Activated T-cell treated with anti-CD3 and anti-CD28 coated beads, Interleukin-2, amount 50 U/mL, for 4 hours (primary cell): ENCODE results near the gene TCF12. TPM values are rescaled to one million over a fixed set of nuclear protein-coding genes. Genes with fewer than 3 reads are reported as not detected.

ENCODE experiments used
- ATAC-seq, 2 donors: fragments of 200-7000 bp; cut with Tn5 transposase; one replicate each; pipeline ENCODE4 v1.10.0; 2021
- DNase-seq: peaks from one replicate; pipeline ENCODE4 v3.0.0-alpha.2; 2020
- H3K27me3 Mint-ChIP-seq: one replicate; pipeline ENCODE4 v1.8.0; 2021; ENCODE audit warnings: low read depth, mixed read lengths
- H3K36me3 Mint-ChIP-seq: one replicate; pipeline ENCODE4 v1.8.0; 2022; ENCODE audit warnings: mixed read lengths; ENCODE audit not compliant: insufficient read depth
- H3K4me1 Mint-ChIP-seq: one replicate; pipeline ENCODE4 v1.8.0; 2021; ENCODE audit warnings: low read depth, mixed read lengths
- H3K4me3 Mint-ChIP-seq: one replicate; pipeline ENCODE4 v1.8.0; 2021; ENCODE audit warnings: mild to moderate bottlenecking, moderate library complexity, mixed read lengths
- H3K9me3 Mint-ChIP-seq: one replicate; pipeline ENCODE4 v1.8.0; 2021; ENCODE audit warnings: mixed read lengths
- total RNA-seq, 3 donors: library from RNA; stranded (reverse); gene quantifications; one replicate each; pipeline ENCODE4 v1.2.1, GENCODE V29; 2021

Gene TCF12
- total RNA-seq, 3 donors from 2014 or later: 49.3 to 71.3 (median 63.5) TPM

DNA sequence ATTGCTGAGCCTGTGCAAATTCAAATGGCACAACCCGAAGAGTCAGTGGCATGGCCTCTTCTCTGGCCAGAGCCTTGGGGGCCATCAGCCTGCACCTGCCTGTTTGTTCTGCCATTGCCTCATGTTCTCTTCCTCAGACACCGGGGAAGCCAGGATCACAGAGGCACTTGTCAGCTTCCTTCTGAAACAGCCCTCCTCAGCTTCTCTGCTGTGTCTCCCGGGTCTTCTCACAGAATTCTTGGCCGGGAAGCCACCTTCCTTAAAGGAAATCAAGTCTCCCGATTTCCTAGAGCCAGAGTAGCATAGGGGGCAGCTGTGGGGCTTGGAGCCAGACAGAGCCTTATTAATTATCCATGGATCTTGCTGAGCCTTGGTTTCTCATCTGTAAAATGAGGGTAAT is 410.5 kb downstream of the TCF12 start:
- H3K9me3 Mint-ChIP-seq: no peaks in the 10 kb centered on the region
- no peak for ATAC-seq

DNA sequence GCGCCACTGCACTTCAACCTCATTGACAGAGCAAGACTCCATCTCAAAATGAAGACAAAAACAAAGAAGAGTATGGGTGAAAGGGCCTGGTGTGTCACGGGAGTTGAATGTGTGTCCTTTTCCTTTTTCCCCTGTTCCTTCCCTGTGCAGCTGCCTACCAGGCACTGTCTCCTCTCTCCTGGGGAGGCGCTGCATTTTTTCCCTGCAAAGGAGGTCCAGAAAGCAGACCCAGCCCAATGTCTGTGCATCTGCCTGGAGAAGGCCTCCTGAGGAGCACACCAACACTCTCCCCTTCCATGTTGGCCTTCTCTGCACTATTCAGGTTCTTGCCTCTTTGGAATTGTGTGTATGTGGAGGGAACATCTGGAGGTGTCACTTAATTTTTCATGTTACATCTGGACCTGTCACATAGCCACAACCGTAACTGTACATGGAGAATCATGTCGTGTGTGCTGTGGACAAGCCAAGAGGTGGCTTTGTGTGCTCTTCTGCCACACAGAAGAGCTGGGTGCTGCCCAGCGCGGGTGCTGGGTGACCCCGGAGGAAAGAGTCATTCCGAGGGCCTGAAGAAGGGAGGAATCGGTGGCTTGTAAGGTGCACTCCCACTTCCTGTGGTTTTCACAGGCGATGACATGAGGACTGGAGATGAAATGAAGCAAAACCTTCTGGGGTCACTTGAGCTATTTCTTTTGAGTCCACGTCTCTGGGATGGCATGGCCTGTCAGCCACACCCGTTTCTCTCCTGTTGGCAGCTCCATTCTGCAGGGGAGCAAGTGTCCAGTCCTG is 411.3 kb downstream of the TCF12 start:
- DNase-seq: no peak
- H3K9me3 Mint-ChIP-seq: no peaks in the 10 kb centered on the region
- ATAC-seq: no peak

More for the DNA sequence above, 410.5 kb downstream of the TCF12 start:
- peaks cover 3% of the 10 kb centered on the region for H3K4me1 Mint-ChIP-seq
- peaks cover 14% of the 10 kb centered on the region for H3K27me3 Mint-ChIP-seq
- no peaks in the 10 kb centered on the region for H3K36me3 Mint-ChIP-seq
- no peak overlapping the region for H3K4me3 Mint-ChIP-seq
- no peak for DNase-seq

DNA sequence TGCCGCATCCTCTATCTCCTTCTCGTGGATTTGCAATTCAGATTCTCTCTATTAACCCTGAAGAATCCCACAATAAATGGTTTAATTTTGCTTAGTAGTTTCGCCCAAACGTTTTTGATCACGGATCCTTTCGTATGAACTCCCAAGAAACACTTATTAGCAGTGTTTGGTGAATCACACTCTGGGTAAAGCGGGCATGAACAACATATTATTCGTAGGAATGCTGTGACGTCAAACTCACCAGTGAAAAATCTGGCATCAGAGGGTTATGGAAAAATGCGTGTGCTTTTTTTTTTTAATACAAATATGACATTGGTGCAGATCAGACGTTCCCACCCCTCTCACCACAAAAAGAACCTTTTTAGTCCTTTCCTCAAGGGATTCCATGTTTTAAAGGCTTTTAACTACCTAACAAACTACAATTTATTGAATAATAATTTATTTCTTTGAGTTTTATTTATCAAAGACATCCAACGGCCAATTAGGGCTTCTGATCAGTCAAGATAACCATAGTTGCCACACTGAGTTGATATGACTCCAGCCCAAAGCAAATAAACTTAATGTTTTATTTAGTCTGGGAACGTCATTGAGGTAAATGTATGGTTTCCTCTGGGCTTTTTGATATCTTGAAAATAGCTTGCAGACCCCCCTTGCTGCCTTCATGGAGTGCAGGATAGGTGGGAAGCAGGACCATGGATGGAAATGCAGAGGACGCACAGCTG is 412.3 kb downstream of the TCF12 start:
- H3K36me3 Mint-ChIP-seq: no peaks in the 10 kb centered on the region
- H3K4me1 Mint-ChIP-seq: peaks cover 2% of the 10 kb centered on the region
- no peaks in the 10 kb centered on the region for H3K9me3 Mint-ChIP-seq
- H3K27me3 Mint-ChIP-seq: peaks cover 16% of the 10 kb centered on the region
- no peak overlapping the region for H3K4me3 Mint-ChIP-seq
- DNase-seq (no peak), ATAC-seq (no peak)

More for the DNA sequence above, 411.3 kb downstream of the TCF12 start:
- Mint-ChIP-seq H3K4me1 (peaks cover 2% of the 10 kb centered on the region), H3K4me3 (no peak overlapping the region), H3K36me3 (no peaks in the 10 kb centered on the region), H3K27me3 (peaks cover 16% of the 10 kb centered on the region)

DNA sequence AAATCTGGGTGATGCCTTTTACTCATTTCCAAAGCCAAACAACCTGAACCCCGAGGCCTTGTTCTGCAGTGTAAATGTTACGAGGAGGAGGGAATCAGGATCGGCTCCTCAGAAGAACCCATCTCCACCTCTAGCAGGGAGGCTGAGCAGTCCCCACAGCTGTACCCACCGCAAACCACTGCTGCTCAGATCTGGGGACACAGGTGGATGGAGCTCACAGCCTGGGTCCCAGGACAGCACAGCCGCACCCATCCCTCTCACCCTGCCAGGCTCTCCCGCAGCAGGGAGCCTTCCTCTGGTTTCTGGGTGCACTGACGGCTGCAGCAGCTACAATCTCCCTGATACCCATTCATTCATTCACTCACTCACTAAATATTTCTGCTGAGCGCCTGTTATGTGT is 413.9 kb downstream of the TCF12 start:
- DNase-seq (no peak), ATAC-seq (no peak)
- H3K4me1 Mint-ChIP-seq: peaks cover 2% of the 10 kb centered on the region
- no peaks in the 10 kb centered on the region for H3K9me3 Mint-ChIP-seq
- no peaks in the 10 kb centered on the region for H3K36me3 Mint-ChIP-seq
- H3K27me3 Mint-ChIP-seq: peaks cover 16% of the 10 kb centered on the region
- no peak overlapping the region for H3K4me3 Mint-ChIP-seq

DNA sequence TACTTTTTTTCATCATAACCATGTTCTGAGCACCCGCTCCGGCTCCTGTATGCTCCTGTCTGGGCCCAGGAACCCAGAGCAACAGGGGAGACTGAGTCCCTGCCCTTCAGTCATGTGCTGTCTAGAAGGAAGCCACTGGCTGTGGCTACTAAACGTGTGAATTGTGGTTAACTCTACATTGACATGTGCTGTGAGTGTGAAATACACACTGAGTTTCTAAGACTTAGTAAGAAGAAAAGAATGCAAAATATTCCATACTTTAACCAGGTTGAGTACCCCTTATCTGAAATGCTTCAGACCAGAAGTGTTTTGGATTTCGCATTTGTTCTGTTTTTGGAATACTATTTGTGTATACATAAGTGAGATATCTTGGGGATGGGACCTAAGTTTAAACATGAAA is 415.0 kb downstream of the TCF12 start:
- peaks cover 22% of the 10 kb centered on the region for H3K27me3 Mint-ChIP-seq
- peaks cover 2% of the 10 kb centered on the region for H3K4me1 Mint-ChIP-seq
- no peaks in the 10 kb centered on the region for H3K36me3 Mint-ChIP-seq
- ATAC-seq (no peak), DNase-seq (no peak)
- no peaks in the 10 kb centered on the region for H3K9me3 Mint-ChIP-seq
- no peak overlapping the region for H3K4me3 Mint-ChIP-seq

DNA sequence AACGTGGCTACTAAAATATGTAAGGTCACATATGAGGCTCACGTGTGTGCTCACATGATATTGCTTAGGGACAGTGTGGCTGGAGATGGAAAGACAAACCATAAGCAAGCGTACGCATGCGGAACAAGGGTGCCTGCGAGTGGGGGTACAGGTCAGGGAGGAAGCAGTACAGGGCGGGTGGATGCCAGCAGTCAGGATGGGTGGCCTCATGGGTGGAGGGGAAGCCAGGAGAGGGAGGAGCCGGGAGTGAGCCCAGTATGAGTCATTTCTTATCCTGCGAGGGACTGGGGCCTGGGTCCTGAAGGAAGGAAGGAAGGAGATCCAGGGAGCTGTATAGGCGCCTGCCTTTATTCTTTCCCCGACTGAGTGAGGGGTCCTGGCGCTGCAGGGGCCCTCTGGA is 415.8 kb downstream of the TCF12 start:
- Mint-ChIP-seq H3K27me3 (peaks cover 24% of the 10 kb centered on the region), H3K4me1 (peaks cover 2% of the 10 kb centered on the region), H3K9me3 (no peaks in the 10 kb centered on the region), H3K4me3 (no peak overlapping the region), H3K36me3 (no peaks in the 10 kb centered on the region)
- ATAC-seq (no peak), DNase-seq (no peak)

DNA sequence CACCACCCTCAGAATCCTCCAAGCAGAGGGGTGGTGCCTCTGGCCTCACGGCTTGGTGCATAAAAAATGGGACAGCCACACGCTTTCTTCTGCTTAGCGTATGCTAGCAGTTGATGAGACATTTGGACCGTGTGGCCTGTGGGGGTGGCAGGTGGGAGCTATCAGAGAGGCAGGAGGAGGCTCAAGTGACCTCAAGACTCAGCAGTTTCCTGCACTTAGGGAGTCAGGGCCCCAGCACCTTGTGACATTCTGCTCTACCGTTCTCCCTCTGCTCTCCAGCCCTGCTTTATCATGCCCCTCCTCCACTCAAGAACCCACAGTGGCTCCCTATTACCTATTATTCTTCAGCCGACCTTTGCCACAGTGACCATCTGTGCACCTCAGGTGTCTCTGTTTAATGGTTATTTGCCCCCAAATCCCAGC is 416.9 kb downstream of the TCF12 start:
- Mint-ChIP-seq H3K4me1 (peaks cover 1% of the 10 kb centered on the region), H3K36me3 (no peaks in the 10 kb centered on the region), H3K4me3 (no peak overlapping the region), H3K27me3 (peaks cover 19% of the 10 kb centered on the region), H3K9me3 (no peaks in the 10 kb centered on the region)
- ATAC-seq (no peak), DNase-seq (no peak)

DNA sequence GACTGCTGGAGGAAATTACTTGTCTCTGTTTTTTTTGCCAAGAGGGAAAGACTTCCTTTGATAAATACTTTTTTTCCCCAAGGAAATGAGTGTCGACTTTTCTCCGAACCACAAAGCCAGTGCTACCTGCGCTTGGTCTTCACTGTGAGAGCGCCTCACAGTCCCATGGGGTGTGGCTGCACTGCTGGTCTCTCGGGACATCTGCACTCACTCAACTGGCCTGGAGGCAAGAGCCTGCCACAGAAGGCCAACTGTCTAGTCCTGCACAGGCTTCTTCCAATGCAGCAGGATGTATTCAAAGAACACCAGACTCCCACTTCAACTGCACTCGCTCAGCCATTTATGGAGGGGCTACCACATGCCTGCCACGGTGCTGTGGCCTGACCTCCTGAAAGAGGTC is 417.3 kb downstream of the TCF12 start:
- ATAC-seq (no peak), DNase-seq (no peak)
- Mint-ChIP-seq H3K4me3 (no peak overlapping the region), H3K9me3 (no peaks in the 10 kb centered on the region), H3K4me1 (no peaks in the 10 kb centered on the region), H3K36me3 (no peaks in the 10 kb centered on the region), H3K27me3 (peaks cover 19% of the 10 kb centered on the region)

DNA sequence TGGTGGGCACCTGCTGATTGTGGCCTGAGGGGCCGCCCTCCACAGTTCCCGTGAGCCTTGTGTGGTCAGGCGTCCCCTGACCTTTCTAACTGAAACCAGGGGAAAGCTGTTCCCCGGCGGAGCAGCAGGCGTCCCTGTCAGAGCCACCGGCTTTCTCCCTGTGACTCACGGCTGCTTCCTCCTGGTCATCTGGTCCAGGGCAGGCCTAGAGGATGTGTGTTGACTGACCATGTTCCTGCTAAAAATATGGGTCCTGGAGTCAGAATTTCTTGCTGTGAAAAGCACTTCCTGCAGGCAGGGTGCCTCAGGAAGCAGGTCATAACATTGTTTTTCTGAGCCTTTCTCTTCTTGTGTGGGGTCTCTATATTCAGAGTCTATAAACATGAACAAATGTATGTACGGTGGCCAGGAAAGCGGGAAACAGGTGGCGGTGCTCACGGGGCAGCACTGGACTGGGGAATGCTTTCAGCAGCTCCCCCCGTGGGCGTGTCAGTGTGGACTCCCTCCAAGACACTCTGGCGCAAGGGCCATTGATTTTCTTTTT is 419.5 kb downstream of the TCF12 start:
- Mint-ChIP-seq H3K36me3 (no peaks in the 10 kb centered on the region), H3K4me1 (no peaks in the 10 kb centered on the region), H3K9me3 (no peaks in the 10 kb centered on the region), H3K4me3 (no peak overlapping the region), H3K27me3 (peaks cover 19% of the 10 kb centered on the region)
- ATAC-seq (no peak), DNase-seq (no peak)

DNA sequence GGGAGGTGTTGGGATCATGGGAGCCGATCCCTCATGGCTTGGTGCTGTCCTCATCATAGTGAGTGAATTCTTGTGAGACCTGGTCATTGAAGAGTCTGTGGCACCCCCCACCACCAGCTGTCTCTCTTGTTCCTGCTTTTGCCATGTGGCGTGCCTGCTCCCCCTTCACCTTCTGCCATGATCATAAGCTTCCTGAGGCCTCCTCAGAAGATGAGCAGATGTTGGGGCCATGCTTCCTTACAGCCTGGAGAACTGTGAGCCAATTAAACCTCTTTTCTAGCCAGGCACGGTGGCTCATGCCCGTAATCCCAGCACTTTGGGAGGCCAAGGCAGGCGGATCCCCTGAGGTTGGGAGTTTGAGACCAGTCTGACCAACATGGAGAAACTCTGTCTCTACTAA is 420.9 kb downstream of the TCF12 start:
- H3K4me1 Mint-ChIP-seq: no peaks in the 10 kb centered on the region
- H3K4me3 Mint-ChIP-seq: no peak overlapping the region
- no peak for ATAC-seq
- no peaks in the 10 kb centered on the region for H3K36me3 Mint-ChIP-seq
- no peaks in the 10 kb centered on the region for H3K9me3 Mint-ChIP-seq
- H3K27me3 Mint-ChIP-seq: peaks cover 16% of the 10 kb centered on the region
- DNase-seq: no peak

Other genes with a start within 250 kb of the TCF12 start
- 10 to 100 TPM; 14.9 to 16.3 (median 15.3) TPM for gene ZNF280D, start 185.1 kb upstream of the TCF12 start, total RNA-seq